WTC11 (cell line): ENCODE results near the gene INF2. TPM values are rescaled to one million over a fixed set of nuclear protein-coding genes. Genes with fewer than 3 reads are reported as not detected.
A peak's percentile ranks its signal among the peaks of the same experiment; 100 is the strongest.

ENCODE experiments used
- ATAC-seq: fragments of 200-7000 bp; cut with Tn5 transposase; 2 replicates; pipeline ENCODE4 v1.10.0; 2021; ENCODE audit warnings: mild to moderate bottlenecking, moderate library complexity
- CTCF ChIA-PET: fragments of 300-600 bp; sonication (Branson Sonifier 250); formaldehyde crosslinking; loops from one replicate; lab custom pipeline; 2021; ENCODE audit warnings: antibody characterized with exemption; lab: Charles Lee
- POLR2A ChIA-PET: fragments of 350-600 bp; sonication (Branson Sonifier 250); formaldehyde crosslinking; loops from one replicate; lab custom pipeline; 2021; ENCODE audit warnings: antibody characterized with exemption; lab: Charles Lee
- DNase-seq: peaks from one replicate; pipeline ENCODE4 v3.0.0; 2021; ENCODE audit warnings: low spot score
- H3K27ac Mint-ChIP-seq: 2 replicates; pipeline ENCODE4 v1.8.0; 2021; ENCODE audit warnings: mixed read lengths
- H3K27me3 Mint-ChIP-seq: 2 replicates; pipeline ENCODE4 v1.8.0; 2021; ENCODE audit warnings: low read depth, mild to moderate bottlenecking, moderate library complexity, mixed read lengths
- H3K36me3 Mint-ChIP-seq: 2 replicates; pipeline ENCODE4 v1.8.0; 2021; ENCODE audit warnings: mixed read lengths
- H3K4me1 Mint-ChIP-seq: 2 replicates; pipeline ENCODE4 v1.8.0; 2022; ENCODE audit warnings: mixed read lengths
- H3K4me3 Mint-ChIP-seq: 2 replicates; pipeline ENCODE4 v1.8.0; 2021; ENCODE audit warnings: mild to moderate bottlenecking, moderate library complexity, mixed read lengths
- H3K9me3 Mint-ChIP-seq: 2 replicates; pipeline ENCODE4 v1.8.0; 2021; ENCODE audit warnings: mixed read lengths
- ARID4B ChIP-seq: sonication (generic); formaldehyde crosslinking; IDR thresholded peaks from 2 replicates; pipeline ENCODE4 v1.8.0; 2023; ENCODE audit warnings: missing genetic modification reagents, mild to moderate bottlenecking, borderline replicate concordance
- ATF2 ChIP-seq: sonication (generic); formaldehyde crosslinking; IDR thresholded peaks from 2 replicates; pipeline ENCODE4 v1.8.1; 2022; ENCODE audit warnings: low read depth, missing genetic modification reagents, borderline replicate concordance
- ATF3 ChIP-seq: sonication (generic); formaldehyde crosslinking; conservative IDR thresholded peaks from 2 replicates; pipeline ENCODE4 v1.8.1; 2022; ENCODE audit warnings: mild to moderate bottlenecking, missing genetic modification reagents
- CREM ChIP-seq: sonication (generic); formaldehyde crosslinking; IDR thresholded peaks from 2 replicates; pipeline ENCODE4 v1.8.1; 2022; ENCODE audit warnings: mild to moderate bottlenecking, missing genetic modification reagents, moderate library complexity
- EMX1 ChIP-seq: fragments of 250-450 bp; sonication (Bioruptor Pico); IDR thresholded peaks from 2 replicates; pipeline ENCODE4 v1.8.0; 2021; ENCODE audit warnings: mild to moderate bottlenecking
- GTF2I ChIP-seq: fragments of 250-450 bp; sonication (Bioruptor Pico); conservative IDR thresholded peaks from 2 replicates; pipeline ENCODE4 v1.4.0; 2021; ENCODE audit warnings: mild to moderate bottlenecking
- IRF2 ChIP-seq: sonication (generic); formaldehyde crosslinking; IDR thresholded peaks from 2 replicates; pipeline ENCODE4 v1.8.0; 2022; ENCODE audit warnings: low read depth, missing genetic modification reagents, borderline replicate concordance
- MXD4 ChIP-seq: fragments of 250-450 bp; sonication (Bioruptor Pico); IDR thresholded peaks from 2 replicates; pipeline ENCODE4 v1.8.0; 2021; ENCODE audit warnings: mild to moderate bottlenecking, moderate library complexity, borderline replicate concordance
- NFE2L1 ChIP-seq: sonication (generic); formaldehyde crosslinking; IDR thresholded peaks from 2 replicates; pipeline ENCODE4 v1.8.1; 2023; ENCODE audit warnings: missing genetic modification reagents
- RORB ChIP-seq: fragments of 250-450 bp; sonication (Bioruptor Pico); IDR thresholded peaks from 2 replicates; pipeline ENCODE4 v1.9.0; 2021; ENCODE audit warnings: mild to moderate bottlenecking
- SMAD4 ChIP-seq: sonication (generic); formaldehyde crosslinking; IDR thresholded peaks from 2 replicates; pipeline ENCODE4 v1.8.0; 2022; ENCODE audit warnings: mild to moderate bottlenecking, missing genetic modification reagents
- TP53 ChIP-seq: sonication (generic); formaldehyde crosslinking; IDR thresholded peaks from 2 replicates; pipeline ENCODE4 v1.8.1; 2023; ENCODE audit warnings: mild to moderate bottlenecking, missing genetic modification reagents
- ZNF425 ChIP-seq: fragments of 250-450 bp; sonication (Bioruptor Pico); conservative IDR thresholded peaks from 2 replicates; pipeline ENCODE4 v1.9.0; 2021; ENCODE audit warnings: mild to moderate bottlenecking
- total RNA-seq: library from RNA; stranded (reverse); gene quantifications from 3 replicates; pipeline ENCODE4 v1.2.3, GENCODE V29; 2021
- TF ChIP-seq, protein P1 (sequence below): sonication (generic); formaldehyde crosslinking; IDR thresholded peaks from 2 replicates; pipeline ENCODE4 v1.8.1; 2022; ENCODE audit warnings: low read depth, mild to moderate bottlenecking, moderate library complexity, missing genetic modification reagents, borderline replicate concordance
- TF ChIP-seq, protein P2 (sequence below): fragments of 250-450 bp; sonication (Bioruptor Pico); IDR thresholded peaks from 2 replicates; pipeline ENCODE4 v1.9.0; 2021; ENCODE audit warnings: mild to moderate bottlenecking
- TF ChIP-seq, protein P3 (sequence below): sonication (generic); formaldehyde crosslinking; IDR thresholded peaks from 2 replicates; pipeline ENCODE4 v1.8.0; 2023; ENCODE audit warnings: missing genetic modification reagents
- TF ChIP-seq, protein P4 (sequence below): sonication (generic); formaldehyde crosslinking; IDR thresholded peaks from 2 replicates; pipeline ENCODE4 v1.8.1; 2022; ENCODE audit warnings: mild to moderate bottlenecking, moderate library complexity, missing genetic modification reagents

Gene INF2
- total RNA-seq, 1 experiment from 2014 or later = 82.4 TPM

DNA sequence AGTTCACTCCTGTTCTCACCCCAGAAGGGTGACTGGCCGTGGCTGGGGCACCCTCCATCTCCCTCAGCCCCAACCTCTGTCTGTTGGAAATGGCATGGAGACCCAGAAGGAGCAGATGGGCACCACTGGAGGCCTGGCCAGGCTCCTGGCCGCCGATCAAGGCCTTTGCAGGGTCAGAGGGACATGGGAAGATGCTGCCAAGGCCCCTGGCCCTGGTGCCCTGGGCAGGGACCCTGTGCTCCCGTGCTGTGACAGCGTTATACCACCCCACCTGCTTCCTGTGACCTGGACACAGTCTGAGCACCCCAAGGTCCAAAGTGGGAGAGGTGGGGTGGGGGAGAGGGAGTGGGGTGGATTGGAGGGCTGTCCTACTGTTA, 3.5 kb downstream of the INF2 start (continued):
- TF ChIP-seq, protein P1, sequence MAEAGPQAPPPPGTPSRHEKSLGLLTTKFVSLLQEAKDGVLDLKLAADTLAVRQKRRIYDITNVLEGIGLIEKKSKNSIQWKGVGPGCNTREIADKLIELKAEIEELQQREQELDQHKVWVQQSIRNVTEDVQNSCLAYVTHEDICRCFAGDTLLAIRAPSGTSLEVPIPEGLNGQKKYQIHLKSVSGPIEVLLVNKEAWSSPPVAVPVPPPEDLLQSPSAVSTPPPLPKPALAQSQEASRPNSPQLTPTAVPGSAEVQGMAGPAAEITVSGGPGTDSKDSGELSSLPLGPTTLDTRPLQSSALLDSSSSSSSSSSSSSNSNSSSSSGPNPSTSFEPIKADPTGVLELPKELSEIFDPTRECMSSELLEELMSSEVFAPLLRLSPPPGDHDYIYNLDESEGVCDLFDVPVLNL (CRISPR knock-in tag) = no peak
- TF ChIP-seq, protein P2, sequence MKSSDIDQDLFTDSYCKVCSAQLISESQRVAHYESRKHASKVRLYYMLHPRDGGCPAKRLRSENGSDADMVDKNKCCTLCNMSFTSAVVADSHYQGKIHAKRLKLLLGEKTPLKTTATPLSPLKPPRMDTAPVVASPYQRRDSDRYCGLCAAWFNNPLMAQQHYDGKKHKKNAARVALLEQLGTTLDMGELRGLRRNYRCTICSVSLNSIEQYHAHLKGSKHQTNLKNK (CRISPR knock-in tag) = no peak
- no peak for TF ChIP-seq GTF2I (CRISPR knock-in tag)
- TF ChIP-seq NFE2L1 (CRISPR knock-in tag) = no peak
- no peak for TF ChIP-seq ARID4B (CRISPR knock-in tag)

DNA sequence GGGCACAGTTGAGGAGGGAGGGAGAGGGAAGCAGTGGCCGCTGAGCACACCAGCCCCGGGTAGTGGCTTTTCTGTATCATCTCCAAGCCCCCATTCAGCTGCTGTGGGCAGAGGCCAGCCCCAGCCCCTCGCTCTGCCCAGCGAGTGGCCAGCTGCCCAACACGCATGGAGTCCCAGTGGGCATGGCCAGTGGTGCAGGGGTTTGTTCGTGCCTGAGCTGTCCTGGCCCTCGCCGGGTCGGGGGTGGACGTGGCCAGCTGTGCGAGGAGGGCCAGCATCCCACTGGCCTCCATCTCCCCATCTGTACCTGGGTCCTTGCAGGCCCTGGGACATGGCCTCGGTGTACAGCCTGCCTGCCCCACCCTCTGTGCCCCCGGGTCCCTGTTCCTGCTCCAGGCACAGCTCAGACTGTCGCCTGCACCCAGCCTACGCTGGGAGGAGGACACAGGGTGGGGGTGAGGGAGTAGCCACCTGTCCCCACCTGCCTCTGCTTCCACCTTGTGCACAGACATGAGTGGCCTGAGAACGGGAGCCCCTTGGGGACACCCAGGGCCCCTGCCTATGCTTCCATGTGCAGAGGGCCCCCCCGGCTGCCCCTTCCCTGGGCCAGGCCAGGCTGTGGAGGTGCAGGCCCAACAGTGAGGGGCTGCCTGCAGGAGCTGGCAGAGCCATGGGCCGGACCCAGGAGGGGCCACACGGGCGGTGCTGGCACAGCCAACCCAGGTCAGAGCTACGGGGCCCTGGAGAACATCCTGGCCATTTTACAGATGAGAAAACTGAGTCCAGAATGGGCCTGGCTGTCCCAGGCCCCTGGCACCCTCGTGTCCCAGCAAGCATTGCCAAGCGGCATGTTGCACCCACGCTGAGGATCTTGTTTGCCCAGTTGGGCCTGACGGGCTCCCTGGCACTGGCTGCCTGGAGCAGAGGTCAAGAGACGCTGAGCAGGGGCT, 4.3 kb downstream of the INF2 start:
- Mint-ChIP-seq H3K36me3 (peaks cover 5% of the 10 kb centered on the region; the same call in 1 of the 2 replicates), H3K9me3 (no peaks in the 10 kb centered on the region), H3K4me1 (peaks cover 29% of the 10 kb centered on the region), H3K27ac (peak overlapping the region; percentile 49; the same call in 1 of the 2 replicates), H3K4me3 (no peak overlapping the region), H3K27me3 (no peaks in the 10 kb centered on the region)
- DNase-seq = no peak
- no peak for ATAC-seq
- ChIA-PET POLR2A (no interaction called here), CTCF (interaction anchor here (1.2 to 2.3 kb wide), 5 partner anchors 12 to 28 kb away, joined by 3 to 16 read pairs (median 4); no protein-coding TSS in a partner anchor)
- TF ChIP-seq ZNF425 (CRISPR knock-in tag) (no peak), RORB (CRISPR knock-in tag) (no peak), SMAD4 (CRISPR knock-in tag) (no peak)

DNA sequence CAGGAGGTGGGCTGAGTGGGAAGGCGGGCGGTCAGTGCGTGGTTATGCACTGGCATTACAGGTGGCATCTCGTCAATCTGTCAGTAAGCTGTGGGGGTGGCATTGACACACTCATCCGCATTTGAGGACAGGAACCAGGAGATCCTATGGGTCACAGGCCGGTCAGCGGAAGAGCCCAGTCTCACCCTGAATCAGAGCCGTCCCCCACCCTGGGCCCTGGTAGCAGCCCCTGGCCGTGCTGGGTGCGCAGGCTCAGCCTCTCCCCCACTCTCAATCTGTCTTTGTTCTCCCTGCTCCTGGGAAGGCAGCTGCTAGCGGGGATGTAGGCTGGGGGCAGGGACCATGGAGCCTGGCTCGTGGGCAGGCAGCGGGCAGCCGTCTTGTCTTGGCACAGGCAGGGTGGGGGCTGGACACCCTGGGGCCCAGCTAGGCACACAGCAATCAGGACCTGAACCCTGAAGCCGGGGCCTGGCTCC, 5.1 kb downstream of the INF2 start:
- POLR2A ChIA-PET = no interaction called here
- no peaks in the 10 kb centered on the region for H3K27me3 Mint-ChIP-seq
- ATAC-seq (no peak), DNase-seq (no peak)
- H3K27ac Mint-ChIP-seq = peak overlapping the region; percentile 65; the same call in 1 of the 2 replicates
- H3K9me3 Mint-ChIP-seq = no peaks in the 10 kb centered on the region
- H3K4me1 Mint-ChIP-seq = peaks cover 28% of the 10 kb centered on the region
- no peak overlapping the region for H3K4me3 Mint-ChIP-seq
- H3K36me3 Mint-ChIP-seq = peaks cover 5% of the 10 kb centered on the region; the same call in 1 of the 2 replicates
- CTCF ChIA-PET = interaction anchor here (1.1 to 2.3 kb wide), 5 partner anchors 13 to 43 kb away, joined by 3 to 16 read pairs (median 5); no protein-coding TSS in a partner anchor
- TF ChIP-seq CREM (CRISPR knock-in tag) (no peak), SMAD4 (CRISPR knock-in tag) (no peak), EMX1 (CRISPR knock-in tag) (no peak), TP53 (CRISPR knock-in tag) (no peak), ATF2 (CRISPR knock-in tag) (no peak), ATF3 (CRISPR knock-in tag) (no peak), IRF2 (CRISPR knock-in tag) (no peak), MXD4 (CRISPR knock-in tag) (no peak)
- TF ChIP-seq, protein P3, sequence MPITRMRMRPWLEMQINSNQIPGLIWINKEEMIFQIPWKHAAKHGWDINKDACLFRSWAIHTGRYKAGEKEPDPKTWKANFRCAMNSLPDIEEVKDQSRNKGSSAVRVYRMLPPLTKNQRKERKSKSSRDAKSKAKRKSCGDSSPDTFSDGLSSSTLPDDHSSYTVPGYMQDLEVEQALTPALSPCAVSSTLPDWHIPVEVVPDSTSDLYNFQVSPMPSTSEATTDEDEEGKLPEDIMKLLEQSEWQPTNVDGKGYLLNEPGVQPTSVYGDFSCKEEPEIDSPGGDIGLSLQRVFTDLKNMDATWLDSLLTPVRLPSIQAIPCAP (CRISPR knock-in tag) = no peak
- TF ChIP-seq, protein P4, sequence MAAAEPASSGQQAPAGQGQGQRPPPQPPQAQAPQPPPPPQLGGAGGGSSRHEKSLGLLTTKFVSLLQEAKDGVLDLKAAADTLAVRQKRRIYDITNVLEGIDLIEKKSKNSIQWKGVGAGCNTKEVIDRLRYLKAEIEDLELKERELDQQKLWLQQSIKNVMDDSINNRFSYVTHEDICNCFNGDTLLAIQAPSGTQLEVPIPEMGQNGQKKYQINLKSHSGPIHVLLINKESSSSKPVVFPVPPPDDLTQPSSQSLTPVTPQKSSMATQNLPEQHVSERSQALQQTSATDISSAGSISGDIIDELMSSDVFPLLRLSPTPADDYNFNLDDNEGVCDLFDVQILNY (CRISPR knock-in tag) = no peak
